Measurements from ENCODE around the gene STARD3NL. TPM values are rescaled to one million over a fixed set of nuclear protein-coding genes. Genes with fewer than 3 reads are reported as not detected.

STARD3NL gene
- total RNA-seq, 2 experiments from 2014 or later = 14.4 to 15.7 TPM

GRCh38 chr7:38163671-38164070 is 14.4 kb upstream of the STARD3NL start:
- H3K27ac ChIP-seq (ENCODE audit: low read depth in 1 of 2, low read length in 2 of 2) = no peak overlapping the region
- Mint-ChIP-seq H3K27me3 (peaks cover 16% of the 10 kb centered on the region), H3K36me3 (ENCODE audit: low read depth) (no peaks in the 10 kb centered on the region), H3K27ac (no peak overlapping the region), H3K4me3 (no peak overlapping the region), H3K4me1 (ENCODE audit: low read depth) (no peaks in the 10 kb centered on the region), H3K9me3 (no peaks in the 10 kb centered on the region)
- ATAC-seq (ENCODE audit: poor library complexity) = no peak
- intact Hi-C loops (cut with DNase I, micrococcal nuclease) = no loop called here
- no peak overlapping the region for H3K4me3 ChIP-seq (ENCODE audit: low read length)
- CTCF ChIA-PET = no interaction called here
- no peaks in the 10 kb centered on the region for H3K36me3 ChIP-seq (ENCODE audit: insufficient read depth, low read length)
- no peak for DNase-seq
- POLR2A ChIA-PET = no interaction called here
- no peaks in the 10 kb centered on the region for H3K27me3 ChIP-seq (ENCODE audit: control insufficient read depth in 1 of 2, insufficient read depth in 2 of 2, low read length in 2 of 2)
- no peak for TF ChIP-seq CTCF (IDR thresholded peaks at IDR 0.05)
- H3K9me3 ChIP-seq (ENCODE audit: control insufficient read depth in 1 of 2, insufficient read depth in 1 of 2, low read length in 2 of 2) = no peaks in the 10 kb centered on the region
- no peaks in the 10 kb centered on the region for H3K4me1 ChIP-seq (ENCODE audit: insufficient read depth, low read length)

- Histone ChIP-seq H3K4me3 (ENCODE audit: low read length) (no peak overlapping the region), H3K4me1 (ENCODE audit: insufficient read depth, low read length) (no peaks in the 10 kb centered on the region), H3K27me3 (ENCODE audit: control insufficient read depth in 1 of 2, insufficient read depth in 2 of 2, low read length in 2 of 2) (no peaks in the 10 kb centered on the region), H3K9me3 (ENCODE audit: control insufficient read depth in 1 of 2, insufficient read depth in 1 of 2, low read length in 2 of 2) (peaks cover 0 to 4% of the 10 kb centered on the region in 2 experiments), H3K36me3 (ENCODE audit: insufficient read depth, low read length) (no peaks in the 10 kb centered on the region), H3K27ac (ENCODE audit: low read depth in 1 of 2, low read length in 2 of 2) (no peak overlapping the region)
- Mint-ChIP-seq H3K4me3 (no peak overlapping the region), H3K4me1 (ENCODE audit: low read depth) (no peaks in the 10 kb centered on the region), H3K9me3 (no peaks in the 10 kb centered on the region), H3K36me3 (ENCODE audit: low read depth) (no peaks in the 10 kb centered on the region), H3K27me3 (peaks cover 5% of the 10 kb centered on the region), H3K27ac (no peak overlapping the region)
- POLR2A ChIA-PET = no interaction called here
- ATAC-seq (ENCODE audit: poor library complexity) = no peak
- TF ChIP-seq CTCF (IDR thresholded peaks at IDR 0.05) = no peak
- intact Hi-C loops (cut with DNase I, micrococcal nuclease) = no loop called here
- no peak for DNase-seq
- CTCF ChIA-PET = no interaction called here
Observed at GRCh38 chr7:38168890-38169570, 9.0 kb upstream of the STARD3NL start.

- peak in 3 of 14 experiments; percentile 6 to 53 (median 52) for DNase-seq
- Mint-ChIP-seq H3K4me1 (ENCODE audit: low read depth) (no peaks in the 10 kb centered on the region), H3K27me3 (peaks cover 13% of the 10 kb centered on the region), H3K9me3 (no peaks in the 10 kb centered on the region), H3K4me3 (no peak overlapping the region), H3K36me3 (ENCODE audit: low read depth) (no peaks in the 10 kb centered on the region), H3K27ac (no peak overlapping the region)
- no peak for TF ChIP-seq CTCF (IDR thresholded peaks at IDR 0.05)
- H3K4me1 ChIP-seq (ENCODE audit: insufficient read depth, low read length) = no peaks in the 10 kb centered on the region
- peaks cover 0 to 4% of the 10 kb centered on the region in 2 experiments for H3K9me3 ChIP-seq (ENCODE audit: control insufficient read depth in 1 of 2, insufficient read depth in 1 of 2, low read length in 2 of 2)
- ChIA-PET POLR2A (no interaction called here), CTCF (no interaction called here)
- no peaks in the 10 kb centered on the region for H3K27me3 ChIP-seq (ENCODE audit: control insufficient read depth in 1 of 2, insufficient read depth in 2 of 2, low read length in 2 of 2)
- no peak overlapping the region for H3K4me3 ChIP-seq (ENCODE audit: low read length)
- intact Hi-C loops (cut with DNase I, micrococcal nuclease) = loop anchor here in 1 of 2 experiments (10.0 kb wide), 1 partner anchor 735 kb away; the partner anchor contains the start of gene VPS41
- H3K27ac ChIP-seq (ENCODE audit: low read depth in 1 of 2, low read length in 2 of 2) = no peak overlapping the region
- no peak for ATAC-seq (ENCODE audit: poor library complexity)
- H3K36me3 ChIP-seq (ENCODE audit: insufficient read depth, low read length) = no peaks in the 10 kb centered on the region
Observed at GRCh38 chr7:38169847-38170246, 8.2 kb upstream of the STARD3NL start.

Data from CD4-positive, alpha-beta T cell (primary cell).